HG02610 (cell line): Measurements from ENCODE around the gene NOXRED1.
A peak's percentile ranks its signal among the peaks of the same experiment; 100 is the strongest.
"Not testable (repeated sequence)": the region's sequence is repeated elsewhere in the genome, so short reads cannot be mapped to it uniquely, and the experiment has no call there.

ENCODE experiments used
- ATAC-seq: cut with Tn5 transposase; IDR thresholded peaks from one replicate; pipeline ENCODE4 v1.9.1; 2021; ENCODE audit warnings: mild to moderate bottlenecking, moderate library complexity; ENCODE audit not compliant: unreplicated experiment

Gene NOXRED1

GRCh38 chr14:77415403-77416030 lies 7.8 kb downstream of the NOXRED1 start:
- not testable (repeated sequence) for ATAC-seq

GRCh38 chr14:77409131-77409533 lies 14.2 kb downstream of the NOXRED1 start:
- no peak for ATAC-seq

- no peak for ATAC-seq
Measured at GRCh38 chr14:77407158-77407557, 16.2 kb downstream of the NOXRED1 start.

GRCh38 chr14:77406718-77407117 lies 16.6 kb downstream of the NOXRED1 start:
- no peak for ATAC-seq

GRCh38 chr14:77406086-77406485 lies 17.2 kb downstream of the NOXRED1 start:
- no peak for ATAC-seq

- no peak for ATAC-seq
Measured at GRCh38 chr14:77403768-77404167, 19.6 kb downstream of the NOXRED1 start.

GRCh38 chr14:77400216-77400615 lies 23.1 kb downstream of the NOXRED1 start:
- no peak for ATAC-seq

- ATAC-seq: no peak
Measured at GRCh38 chr14:77390188-77390587, 33.1 kb downstream of the NOXRED1 start.

GRCh38 chr14:77378701-77379100 lies 44.6 kb downstream of the NOXRED1 start:
- no peak for ATAC-seq

GRCh38 chr14:77377502-77377844 lies 45.9 kb downstream of the NOXRED1 start:
- ATAC-seq: no peak

GRCh38 chr14:77376771-77377501 lies 46.4 kb downstream of the NOXRED1 start, which contains the start of the genes SAMD15 and TMED8:
SAMD15 (plus strand) TSS chr14:77377379; CDS start chr14:77377419, 40 bp downstream.
TMED8 (minus strand) TSS chr14:77377094; CDS start chr14:77377053, 41 bp downstream.
- ATAC-seq: peak; percentile 78

- no peak for ATAC-seq
Measured at GRCh38 chr14:77375973-77376770, 47.2 kb downstream of the NOXRED1 start.

GRCh38 chr14:77375164-77375950 lies 48.0 kb downstream of the NOXRED1 start:
- ATAC-seq: no peak

- peak; percentile 45 for ATAC-seq
Measured at GRCh38 chr14:77372304-77372841, 51.0 kb downstream of the NOXRED1 start.

GRCh38 chr14:77369285-77369684 lies 54.0 kb downstream of the NOXRED1 start:
- ATAC-seq: peak; percentile 23

- no peak for ATAC-seq
Measured at GRCh38 chr14:77364146-77364545, 59.2 kb downstream of the NOXRED1 start.

- no peak for ATAC-seq
Measured at GRCh38 chr14:77359626-77360025, 63.7 kb downstream of the NOXRED1 start.

- ATAC-seq: no peak
Measured at GRCh38 chr14:77356899-77357298, 66.4 kb downstream of the NOXRED1 start.

- ATAC-seq: no peak
Measured at GRCh38 chr14:77355811-77356210, 67.5 kb downstream of the NOXRED1 start.

- ATAC-seq: no peak
Measured at GRCh38 chr14:77353469-77354141, 69.7 kb downstream of the NOXRED1 start.
